Raji (cell line): ENCODE results near the gene HIPK4.

Experiments used
- POLR2A ChIP-seq: IDR thresholded peaks from 2 replicates; pipeline ENCODE4 v1.6.1; 2011; ENCODE audit warnings: low read depth, low read length, control low read depth; ENCODE audit not compliant: insufficient read depth

The HIPK4 gene

GRCh38 chr19:40380199-40381037, 9.6 kb downstream of the HIPK4 start:
- no peak for TF ChIP-seq POLR2A

DNA sequence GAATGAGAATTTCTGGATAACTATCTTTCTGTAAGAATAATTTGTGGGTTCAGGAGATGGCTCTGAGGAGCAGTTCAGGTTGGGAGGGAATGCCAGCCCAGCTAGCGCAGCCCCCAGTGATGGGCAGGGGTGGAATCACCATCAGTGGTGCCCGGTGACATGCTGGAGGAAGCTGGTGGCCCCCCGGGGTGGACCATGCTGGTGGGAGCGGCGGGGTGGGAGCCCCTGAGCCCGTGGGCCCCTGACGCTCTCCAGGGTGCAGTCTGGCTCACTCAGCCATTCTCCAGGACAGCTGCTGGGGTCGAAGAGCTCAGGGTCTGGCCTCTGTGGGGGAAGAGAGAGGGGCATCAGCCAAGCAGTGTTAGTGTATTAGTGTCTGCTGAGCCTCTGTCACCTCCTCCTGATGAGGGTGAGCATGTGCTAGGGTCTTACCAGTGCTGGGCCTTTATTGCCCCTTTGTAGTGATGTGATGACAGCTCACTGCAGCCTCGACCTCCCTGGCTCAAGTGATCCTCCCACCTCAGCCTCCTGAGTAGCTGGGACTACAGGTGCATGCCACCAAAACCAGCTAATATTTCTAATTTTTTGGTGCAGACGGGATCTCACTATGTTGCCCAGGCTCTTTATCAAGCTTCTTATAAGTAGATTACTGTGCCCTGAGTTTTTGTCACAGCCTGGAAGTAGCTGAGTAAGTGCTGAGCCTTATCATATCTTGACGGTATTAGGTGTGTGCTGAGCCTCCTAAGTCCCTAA, 10.4 kb downstream of the HIPK4 start:
- TF ChIP-seq POLR2A: no peak

DNA sequence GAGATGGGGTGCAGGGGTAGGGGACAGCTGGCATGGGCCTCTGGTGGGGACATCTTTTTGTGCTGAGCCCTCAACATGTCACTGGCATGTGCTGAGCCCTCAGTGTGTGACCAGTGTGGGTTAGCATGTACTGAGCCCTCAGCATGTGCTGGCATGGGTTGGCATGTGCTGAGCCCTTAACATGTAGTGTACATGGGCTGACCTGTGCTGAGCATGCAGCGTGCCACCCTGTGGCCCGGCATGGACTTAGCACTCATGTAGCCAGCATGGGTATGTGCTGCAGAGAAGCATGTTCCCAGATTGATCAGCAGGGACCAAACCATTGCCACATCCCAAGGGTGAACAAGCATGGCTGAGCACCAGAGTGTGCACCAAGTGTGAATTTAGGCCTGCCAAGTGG, 11.5 kb downstream of the HIPK4 start:
- no peak for TF ChIP-seq POLR2A

DNA sequence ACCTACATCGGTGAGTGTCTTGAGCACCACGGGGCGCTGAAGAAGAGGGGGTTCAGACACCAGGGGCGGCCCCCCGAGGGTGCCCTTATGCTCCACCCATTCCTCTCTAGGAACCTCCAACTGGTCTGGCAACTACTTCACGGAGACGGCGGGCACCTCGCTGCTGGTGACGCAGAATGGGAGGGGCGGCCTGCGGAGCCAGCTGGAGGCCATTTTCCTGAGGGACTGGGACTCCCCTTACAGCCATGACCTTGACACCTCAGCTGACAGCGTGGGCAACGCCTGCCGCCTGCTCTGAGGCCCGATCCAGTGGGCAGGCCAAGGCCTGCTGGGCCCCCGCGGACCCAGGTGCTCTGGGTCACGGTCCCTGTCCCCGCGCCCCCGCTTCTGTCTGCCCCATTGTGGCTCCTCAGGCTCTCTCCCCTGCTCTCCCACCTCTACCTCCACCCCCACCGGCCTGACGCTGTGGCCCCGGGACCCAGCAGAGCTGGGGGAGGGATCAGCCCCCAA, 12.1 kb downstream of the HIPK4 start:
- TF ChIP-seq POLR2A: no peak

DNA sequence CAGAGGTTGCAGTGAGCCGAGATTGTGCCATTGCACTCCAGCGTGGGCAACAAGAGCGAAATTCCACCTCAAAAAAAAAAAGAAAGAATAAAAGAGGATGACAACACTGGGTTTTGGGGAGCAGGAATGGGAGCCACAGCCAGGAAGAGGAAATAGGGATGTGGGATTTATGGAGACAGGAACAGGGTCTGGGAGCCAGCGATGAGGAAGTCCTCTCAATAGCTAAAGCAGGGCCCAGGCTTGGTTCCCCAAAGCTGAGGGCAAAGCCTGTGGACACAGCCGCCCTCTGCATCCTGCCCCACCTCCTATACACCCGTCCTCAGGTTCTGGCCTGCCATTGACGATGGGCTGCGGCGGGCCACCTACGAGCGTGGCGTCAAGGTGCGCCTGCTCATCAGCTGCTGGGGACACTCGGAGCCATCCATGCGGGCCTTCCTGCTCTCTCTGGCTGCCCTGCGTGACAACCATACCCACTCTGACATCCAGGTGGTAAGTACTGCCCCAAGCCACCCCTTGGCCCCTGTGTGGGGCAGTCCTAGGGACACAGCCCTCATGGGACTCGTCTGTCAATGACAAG, 13.6 kb downstream of the HIPK4 start:
- TF ChIP-seq POLR2A: no peak

DNA sequence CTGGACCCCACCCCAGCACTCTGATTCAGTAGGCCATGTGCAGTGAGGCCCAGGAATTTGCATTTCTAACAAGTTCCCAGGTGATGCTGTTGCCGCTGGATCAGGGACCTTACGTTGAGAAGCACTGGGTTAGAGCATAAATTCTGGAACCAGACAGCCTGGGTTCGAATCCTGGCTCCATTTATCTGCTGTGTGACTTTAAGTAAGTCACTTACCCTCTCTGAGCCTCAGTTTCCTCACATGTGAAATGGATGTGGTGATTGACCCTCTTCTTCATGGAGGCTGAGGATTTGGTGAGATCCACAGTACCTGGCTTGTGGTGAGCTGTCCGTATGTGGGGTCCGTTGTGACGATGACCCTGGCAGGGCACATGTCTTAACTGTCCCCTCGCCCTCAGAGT, 15.9 kb downstream of the HIPK4 start:
- TF ChIP-seq POLR2A: no peak

- TF ChIP-seq POLR2A: no peak
These were observed 18.2 kb downstream of the HIPK4 start for GRCh38 chr19:40371802-40372122.

- no peak for TF ChIP-seq POLR2A
These were observed 18.8 kb downstream of the HIPK4 start for GRCh38 chr19:40370997-40371801.

DNA sequence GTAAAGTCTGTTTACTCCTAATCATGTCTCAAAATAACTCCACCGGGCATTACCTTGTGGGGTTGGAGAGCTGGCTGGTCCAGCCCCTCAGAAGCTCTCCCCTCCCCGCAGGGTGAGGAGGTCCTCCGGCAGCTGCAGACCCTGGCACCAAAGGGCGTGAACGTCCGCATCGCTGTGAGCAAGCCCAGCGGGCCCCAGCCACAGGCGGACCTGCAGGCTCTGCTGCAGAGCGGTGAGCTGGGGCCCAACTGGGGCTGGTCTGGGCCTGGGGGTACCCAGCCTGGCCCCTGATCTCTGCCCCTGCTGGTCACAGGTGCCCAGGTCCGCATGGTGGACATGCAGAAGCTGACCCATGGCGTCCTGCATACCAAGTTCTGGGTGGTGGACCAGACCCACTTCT, 20.2 kb downstream of the HIPK4 start:
- no peak for TF ChIP-seq POLR2A

DNA sequence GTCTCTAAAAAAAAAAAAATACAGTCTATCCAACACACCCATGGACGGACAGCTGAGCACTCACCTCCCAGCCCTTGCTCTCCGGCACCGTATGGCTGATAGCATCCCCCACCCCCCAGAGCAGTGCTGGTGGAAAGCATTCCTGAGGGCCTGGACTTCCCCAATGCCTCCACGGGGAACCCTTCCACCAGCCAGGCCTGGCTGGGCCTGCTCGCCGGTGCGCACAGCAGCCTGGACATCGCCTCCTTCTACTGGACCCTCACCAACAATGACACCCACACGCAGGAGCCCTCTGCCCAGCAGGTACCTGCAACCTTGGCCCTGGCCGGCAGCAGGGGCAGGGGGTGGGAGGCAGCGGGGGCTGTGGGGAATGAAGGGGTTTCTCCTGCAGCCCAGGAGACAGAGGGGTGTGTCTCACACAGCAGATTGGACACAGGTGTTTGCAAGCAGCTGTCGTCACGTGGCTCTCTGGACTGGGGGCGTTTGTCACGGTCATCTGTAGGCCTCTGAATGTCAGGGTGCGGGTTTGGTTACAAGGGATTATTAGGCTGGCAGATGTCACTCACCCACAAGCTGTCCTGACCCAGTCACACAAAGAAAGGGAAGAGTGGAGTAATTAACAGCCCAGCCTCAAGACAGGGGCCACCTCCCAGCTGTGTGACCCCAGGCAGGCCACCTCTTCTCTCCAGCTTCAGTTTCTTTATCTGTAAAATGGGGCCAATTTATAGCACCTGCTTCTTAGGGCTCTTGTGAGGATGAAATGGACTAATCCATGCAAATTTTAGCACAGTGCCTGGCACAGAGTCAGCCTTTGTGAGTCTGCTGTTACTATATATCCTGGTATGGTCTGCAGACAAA, 22.2 kb downstream of the HIPK4 start:
- no peak for TF ChIP-seq POLR2A

DNA sequence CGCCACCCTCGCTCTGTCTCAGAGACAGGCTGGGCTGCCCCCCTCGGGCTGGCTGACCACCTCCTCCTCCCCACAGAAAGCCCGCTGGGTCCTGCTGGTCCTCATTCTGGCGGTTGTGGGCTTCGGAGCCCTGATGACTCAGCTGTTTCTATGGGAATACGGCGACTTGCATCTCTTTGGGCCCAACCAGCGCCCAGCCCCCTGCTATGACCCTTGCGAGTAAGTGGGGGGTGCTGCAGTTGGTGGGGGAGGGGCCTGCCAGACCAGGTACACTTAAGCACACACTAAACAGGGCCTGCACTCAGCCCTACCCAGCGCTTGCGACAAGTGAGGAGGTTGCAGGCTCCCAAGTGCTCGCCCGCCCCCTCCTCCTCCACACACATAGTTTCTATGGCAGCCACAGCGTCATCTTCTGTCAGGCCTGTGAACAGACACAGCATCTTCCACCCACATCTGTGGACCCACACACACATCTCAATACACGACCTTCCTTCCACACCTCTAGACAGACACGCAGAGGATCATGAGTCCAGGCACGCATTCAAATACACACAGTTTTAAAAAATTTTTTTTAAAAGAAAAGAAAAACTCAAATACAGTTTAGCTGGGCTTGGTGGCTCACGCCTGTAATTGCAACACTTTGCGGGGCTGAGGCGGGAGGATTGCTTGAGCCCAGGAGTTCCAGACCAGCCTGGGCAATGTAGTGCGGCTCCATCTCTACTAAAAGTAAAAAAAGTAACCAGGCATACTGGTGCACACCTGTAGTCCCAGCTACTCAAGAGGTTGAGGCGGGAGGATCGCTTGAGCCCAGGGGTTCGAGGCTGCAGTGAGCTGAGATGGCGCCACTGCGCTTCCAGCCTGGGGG, 23.1 kb downstream of the HIPK4 start:
- no peak for TF ChIP-seq POLR2A

DNA sequence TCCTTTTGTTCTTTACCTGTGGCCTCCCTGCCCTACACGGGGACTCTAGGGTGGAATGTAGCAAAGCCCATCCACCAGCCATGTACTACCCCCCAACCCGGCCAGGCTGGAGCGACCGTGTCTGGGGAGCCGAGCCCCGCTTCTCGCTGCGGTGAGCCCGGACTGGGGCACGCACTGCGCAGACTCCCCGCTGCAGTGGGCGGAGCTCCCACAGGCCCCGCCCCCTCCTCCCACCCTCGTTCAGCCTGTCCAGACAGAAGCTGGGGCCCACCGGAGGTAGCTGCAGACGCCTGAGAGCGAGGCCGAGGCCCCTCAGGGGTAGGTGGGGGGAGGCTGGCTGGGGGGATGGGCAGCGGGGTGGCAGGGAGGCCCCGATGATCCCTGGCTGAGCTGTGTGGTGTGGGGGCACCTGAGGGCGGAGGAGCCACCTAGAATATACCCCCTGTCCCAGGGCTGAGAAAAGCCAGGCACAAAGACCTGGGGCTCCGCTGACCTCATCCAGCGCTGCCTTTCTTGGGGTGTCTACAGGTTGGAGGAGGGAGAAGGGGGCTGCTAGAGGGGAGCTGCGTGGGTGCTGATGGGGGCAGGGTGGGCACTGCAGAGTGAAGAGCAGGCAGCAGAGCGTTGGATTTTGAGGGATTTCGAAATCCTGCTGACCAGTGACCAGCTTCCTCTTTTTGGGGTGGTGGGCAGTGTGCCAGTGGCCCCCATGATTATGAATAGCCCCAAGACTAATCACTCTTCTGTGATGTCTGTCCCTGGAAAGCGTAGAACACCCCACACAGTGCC, 24.2 kb downstream of the HIPK4 start:
- TF ChIP-seq POLR2A: peak; percentile 51; the same call in 1 of the 2 replicates
